HAP-1 (cell line): ENCODE data around the gene TIMM8A.
"Not testable (repeated sequence)": the region's sequence is repeated elsewhere in the genome, so short reads cannot be mapped to it uniquely, and the experiment has no call there.

Experiments
- DNase-seq, 2 experiments: peaks; one replicate each; pipeline ENCODE4 v3.0.0-alpha.2; 2016 to 2020; ENCODE audit warnings: low spot score in 2 of 2
- H3K27me3 ChIP-seq: fragments of 250-450 bp; sonication (Bioruptor Pico); 2 replicates; pipeline ENCODE4 v1.5.1; 2020; ENCODE audit warnings: low read depth, mild to moderate bottlenecking, moderate library complexity
- H3K36me3 ChIP-seq: fragments of 250-450 bp; sonication (Bioruptor Pico); replicated peaks from 2 replicates; pipeline ENCODE4 v1.5.1; 2020; ENCODE audit warnings: mild to moderate bottlenecking
- H3K4me1 ChIP-seq: fragments of 250-450 bp; sonication (Bioruptor Pico); 2 replicates; pipeline ENCODE4 v1.5.1; 2020; ENCODE audit warnings: mild to moderate bottlenecking
- H3K4me3 ChIP-seq: fragments of 250-450 bp; sonication (Bioruptor Pico); 2 replicates; pipeline ENCODE4 v1.5.1; 2020; ENCODE audit warnings: mild to moderate bottlenecking, moderate library complexity
- H3K9me3 ChIP-seq: fragments of 250-450 bp; sonication (Bioruptor Pico); 2 replicates; pipeline ENCODE4 v1.5.1; 2020; ENCODE audit warnings: mild to moderate bottlenecking, moderate library complexity
- in situ Hi-C: fragments of 300-500 bp; cut with MboI; formaldehyde crosslinking; loops from 3 replicates; pipeline ENCODE4 v1.14.3; 2020; ENCODE audit warnings: low sequenced_read_pairs, inconsistent platforms, mixed read lengths

TIMM8A gene

DNA sequence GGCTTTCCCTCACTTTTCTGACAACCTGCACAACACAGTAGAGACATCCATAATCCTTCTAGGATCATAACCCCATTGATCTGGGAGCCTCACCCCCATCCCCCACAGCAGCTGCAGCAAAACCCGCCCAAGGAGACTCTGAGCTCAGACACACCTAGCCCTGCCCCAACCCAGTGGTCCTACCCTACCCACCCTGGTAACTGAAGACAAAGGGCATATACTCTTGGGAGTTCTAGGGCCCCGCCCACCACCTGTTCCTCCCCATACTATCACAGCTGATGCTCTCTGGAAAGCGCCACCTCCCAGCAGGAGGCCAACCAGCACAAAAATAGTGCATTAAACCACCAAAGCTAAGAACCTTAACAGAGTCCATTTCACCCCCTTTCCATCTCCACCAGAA lies 21.9 kb downstream of the TIMM8A start:
- H3K27me3 ChIP-seq, H3K4me1 ChIP-seq, H3K4me3 ChIP-seq, H3K9me3 ChIP-seq, in situ Hi-C loops, H3K36me3 ChIP-seq: not testable (repeated sequence)
- peak in 1 of 2 experiments; percentile 33 for DNase-seq

DNA sequence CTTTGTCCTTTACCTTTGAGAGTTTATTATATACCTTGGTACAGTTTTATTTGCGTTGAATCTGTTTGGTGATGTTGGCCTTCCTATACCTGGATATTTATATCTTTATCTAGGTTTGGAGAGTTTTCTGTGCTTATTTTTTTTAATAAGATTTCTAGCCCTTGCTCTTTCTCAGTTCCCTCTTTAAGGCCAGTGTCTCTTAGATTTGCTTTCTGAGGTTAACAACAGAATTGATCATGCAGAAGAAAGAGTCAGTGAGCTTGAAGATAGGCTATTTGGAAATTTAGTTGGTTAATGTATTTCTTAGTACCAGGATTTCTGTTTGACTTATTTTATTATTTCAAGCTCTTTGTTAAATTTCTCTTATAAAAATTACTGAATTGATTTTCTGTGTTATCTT lies 44.8 kb downstream of the TIMM8A start:
- in situ Hi-C loops: no loop called here
- no peak for DNase-seq

More for the DNA sequence above, 44.8 kb downstream of the TIMM8A start:
- H3K27me3 ChIP-seq: no peaks in the 10 kb centered on the region
- H3K4me3 ChIP-seq: no peak overlapping the region
- H3K4me1 ChIP-seq: no peaks in the 10 kb centered on the region
- no peaks in the 10 kb centered on the region for H3K9me3 ChIP-seq
- no peaks in the 10 kb centered on the region for H3K36me3 ChIP-seq
